ENCODE measurements around the gene TOMM7.

GRCh38 chr7:22867589-22867988 lies 44.9 kb upstream of the TOMM7 start:
- TF ChIP-seq, protein P1, sequence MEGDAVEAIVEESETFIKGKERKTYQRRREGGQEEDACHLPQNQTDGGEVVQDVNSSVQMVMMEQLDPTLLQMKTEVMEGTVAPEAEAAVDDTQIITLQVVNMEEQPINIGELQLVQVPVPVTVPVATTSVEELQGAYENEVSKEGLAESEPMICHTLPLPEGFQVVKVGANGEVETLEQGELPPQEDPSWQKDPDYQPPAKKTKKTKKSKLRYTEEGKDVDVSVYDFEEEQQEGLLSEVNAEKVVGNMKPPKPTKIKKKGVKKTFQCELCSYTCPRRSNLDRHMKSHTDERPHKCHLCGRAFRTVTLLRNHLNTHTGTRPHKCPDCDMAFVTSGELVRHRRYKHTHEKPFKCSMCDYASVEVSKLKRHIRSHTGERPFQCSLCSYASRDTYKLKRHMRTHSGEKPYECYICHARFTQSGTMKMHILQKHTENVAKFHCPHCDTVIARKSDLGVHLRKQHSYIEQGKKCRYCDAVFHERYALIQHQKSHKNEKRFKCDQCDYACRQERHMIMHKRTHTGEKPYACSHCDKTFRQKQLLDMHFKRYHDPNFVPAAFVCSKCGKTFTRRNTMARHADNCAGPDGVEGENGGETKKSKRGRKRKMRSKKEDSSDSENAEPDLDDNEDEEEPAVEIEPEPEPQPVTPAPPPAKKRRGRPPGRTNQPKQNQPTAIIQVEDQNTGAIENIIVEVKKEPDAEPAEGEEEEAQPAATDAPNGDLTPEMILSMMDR (conservative IDR thresholded peaks at IDR 0.05): no peak
- no peak for TF ChIP-seq ZFX (IDR thresholded peaks at IDR 0.05)
